Endothelial cell of umbilical vein (primary cell): ENCODE data around the gene GATA6. TPM values are rescaled to one million over a fixed set of nuclear protein-coding genes. Genes with fewer than 3 reads are reported as not detected.

ENCODE experiments used
- BruUV-seq: library from RNA; stranded (reverse); fragments of 400-500 nt; replicated peaks from 2 replicates; lab custom pipeline; 2021; lab: Mats Ljungman, UMichigan
- CTCF ChIA-PET: fragments of 300-600, 350-600 bp; sonication (Branson Sonifier 250); formaldehyde crosslinking; loops from one replicate; lab custom pipeline; 2021; ENCODE audit warnings: antibody characterized with exemption, inconsistent platforms; lab: Charles Lee
- POLR2A ChIA-PET: fragments of 300-600, 350-600 bp; sonication (Branson Sonifier 250); formaldehyde crosslinking; loops from one replicate; lab custom pipeline; 2021; ENCODE audit warnings: antibody characterized with exemption, inconsistent platforms; lab: Charles Lee
- DNase-seq: peaks from one replicate; pipeline ENCODE4 v3.0.0-alpha.2; 2011; ENCODE audit warnings: low read depth, low spot score
- FAIRE-seq: peaks from 2 replicates; lab custom pipeline; 2011; peaks lifted over from hg19 to GRCh38; lab: Jason Lieb, UNC
- H2AFZ ChIP-seq: 2 replicates; pipeline ENCODE4 v1.6.0; 2012; ENCODE audit warnings: low read depth, low read length, control low read depth, inconsistent platforms
- H3K27ac ChIP-seq: 2 replicates; pipeline ENCODE4 v1.5.1; 2011; ENCODE audit warnings: low read depth, mild to moderate bottlenecking, control low read depth, low read length, moderate library complexity; ENCODE audit not compliant: insufficient read depth
- H3K27me3 ChIP-seq, 2 experiments: 2 replicates each; pipeline versions ENCODE4 v1.6.0 to v1.6.1; 2011; ENCODE audit warnings: low read length in 2 of 2, mixed read lengths in 1 of 2; ENCODE audit not compliant: control insufficient read depth in 2 of 2, insufficient read depth in 2 of 2
- H3K36me3 ChIP-seq, 2 experiments: 2 replicates in 1 of 2; 3 replicates in 1 of 2; pipeline ENCODE4 v1.5.1; 2011; ENCODE audit warnings: low read length in 2 of 2, mild to moderate bottlenecking in 1 of 2, moderate library complexity in 1 of 2; ENCODE audit not compliant: control insufficient read depth in 2 of 2, insufficient read depth in 2 of 2; ENCODE audit errors: extremely low read depth in 1 of 2
- H3K4me1 ChIP-seq: 3 replicates; pipeline ENCODE4 v1.5.1; 2011; ENCODE audit warnings: mild to moderate bottlenecking, low read length; ENCODE audit not compliant: control insufficient read depth, insufficient read depth; ENCODE audit errors: extremely low read depth
- H3K4me2 ChIP-seq: 2 replicates; pipeline ENCODE4 v1.6.1; 2011; ENCODE audit warnings: low read length, control low read depth, mixed read lengths; ENCODE audit not compliant: insufficient read depth
- H3K4me3 ChIP-seq, 3 experiments: fragments of 200-600 bp in 1 of 3; sonication (generic), shearing (Covaris generic) in 1 of 3; replicated peaks in 1 of 3; 2 replicates each; pipeline ENCODE4 v1.5.1; 2011 to 2016; ENCODE audit warnings: control low read depth in 3 of 3, low read length in 3 of 3, mild to moderate bottlenecking in 2 of 3, inconsistent platforms in 1 of 3, low read depth in 1 of 3, moderate library complexity in 1 of 3; ENCODE audit not compliant: insufficient read depth in 1 of 3
- H3K79me2 ChIP-seq: 2 replicates; pipeline ENCODE4 v1.6.0; 2012; ENCODE audit warnings: low read length, inconsistent platforms; ENCODE audit not compliant: control insufficient read depth, insufficient read depth
- H3K9ac ChIP-seq: replicated peaks from 2 replicates; pipeline ENCODE3; 2011; ENCODE audit warnings: low read length, control low read depth; ENCODE audit not compliant: insufficient read depth; ENCODE audit errors: extremely low read depth
- H3K9me1 ChIP-seq: replicated peaks from 3 replicates; pipeline ENCODE4 v1.6.0; 2011; ENCODE audit warnings: mild to moderate bottlenecking, low read length; ENCODE audit not compliant: control insufficient read depth, insufficient read depth; ENCODE audit errors: extremely low read depth
- H3K9me3 ChIP-seq: replicated peaks from 2 replicates; pipeline ENCODE4 v1.5.1; 2012; ENCODE audit warnings: low read length, inconsistent platforms; ENCODE audit not compliant: control insufficient read depth, insufficient read depth
- H4K20me1 ChIP-seq: replicated peaks from 2 replicates; pipeline ENCODE3; 2011; ENCODE audit warnings: mild to moderate bottlenecking, low read length; ENCODE audit not compliant: control insufficient read depth, insufficient read depth; ENCODE audit errors: extremely low read depth
- EZH2 ChIP-seq: IDR thresholded peaks from 2 replicates; pipeline ENCODE4 v1.6.1; 2012; ENCODE audit warnings: borderline replicate concordance, low read depth, mild to moderate bottlenecking, moderate library complexity, low read length, inconsistent platforms; ENCODE audit not compliant: severe bottlenecking
- FOS ChIP-seq: IDR thresholded peaks from 2 replicates; pipeline ENCODE4 v1.6.1; 2011; ENCODE audit warnings: mild to moderate bottlenecking, low read length, moderate library complexity, borderline replicate concordance; ENCODE audit not compliant: insufficient read depth
- GATA2 ChIP-seq: IDR thresholded peaks from 2 replicates; pipeline ENCODE4 v1.7.0; 2011; ENCODE audit warnings: low read depth, mild to moderate bottlenecking, moderate library complexity, mixed read lengths, low read length; ENCODE audit not compliant: insufficient read length, insufficient read depth
- JUN ChIP-seq: IDR thresholded peaks from 2 replicates; pipeline ENCODE4 v1.6.1; 2011; ENCODE audit warnings: borderline replicate concordance, low read depth; ENCODE audit not compliant: insufficient read length, insufficient read depth
- MYC ChIP-seq: IDR thresholded peaks from one replicate; pipeline ENCODE4 v1.6.1; 2011; ENCODE audit warnings: mild to moderate bottlenecking, low read depth, low read length
- POLR2A ChIP-seq: IDR thresholded peaks from 2 replicates; pipeline ENCODE4 v1.6.1; 2012; ENCODE audit warnings: low read depth, mild to moderate bottlenecking, control low read depth, low read length
- POLR2AphosphoS5 ChIP-seq: IDR thresholded peaks from 2 replicates; pipeline ENCODE4 v1.6.1; 2012; ENCODE audit warnings: low read depth, mild to moderate bottlenecking, control low read depth, low read length, moderate library complexity; ENCODE audit not compliant: insufficient read depth
- dilution Hi-C: fragments of 300-500 bp; cut with MboI; formaldehyde crosslinking; loops from one replicate; pipeline ENCODE4 v1.15.0; 2019; ENCODE audit warnings: low sequenced_read_pairs; ENCODE audit not compliant: extremely low pct_ligation_motif_present
- intact Hi-C: fragments of 100-400 bp; cut with micrococcal nuclease; formaldehyde crosslinking; loops from one replicate; pipeline ENCODE4 v1.10.0; 2022
- polyA plus RNA-seq, 4 experiments: library from polyadenylated mRNA; depleted of rRNA in 3 of 4; stranded (reverse) in 3 of 4; unstranded in 1 of 4; fragments of >200 nt; gene quantifications; 2 replicates each; pipeline versions ENCODE4 v1.2.1 to v1.2.3, GENCODE V29; 2011 to 2012; ENCODE audit warnings: missing spikeins in 1 of 4
- total RNA-seq: library from RNA; stranded (reverse); gene quantifications from 2 replicates; pipeline ENCODE4 v1.2.3, GENCODE V29; 2021
- TF ChIP-seq, protein P1 (sequence below), 2 donors: IDR thresholded peaks; 1 replicate in 1 of 2; 2 replicates in 1 of 2; pipeline ENCODE4 v1.5.1; 2011; ENCODE audit warnings: low read length in 2 of 2, mild to moderate bottlenecking in 2 of 2, moderate library complexity in 2 of 2, control low read depth in 1 of 2, inconsistent platforms in 1 of 2, low read depth in 1 of 2; ENCODE audit not compliant: insufficient read depth in 1 of 2; ENCODE audit errors: extremely low read depth in 1 of 2
- TF ChIP-seq, protein P2 (sequence below): IDR thresholded peaks from 2 replicates; pipeline ENCODE4 v1.6.1; 2011; ENCODE audit not compliant: insufficient read depth, insufficient read length

GATA6 gene
- total and polyA plus RNA-seq, 2 donors (not counting 3 experiments of a cell fraction or from before 2014, with no cell fraction given): 4.1 to 14.6 TPM

DNA sequence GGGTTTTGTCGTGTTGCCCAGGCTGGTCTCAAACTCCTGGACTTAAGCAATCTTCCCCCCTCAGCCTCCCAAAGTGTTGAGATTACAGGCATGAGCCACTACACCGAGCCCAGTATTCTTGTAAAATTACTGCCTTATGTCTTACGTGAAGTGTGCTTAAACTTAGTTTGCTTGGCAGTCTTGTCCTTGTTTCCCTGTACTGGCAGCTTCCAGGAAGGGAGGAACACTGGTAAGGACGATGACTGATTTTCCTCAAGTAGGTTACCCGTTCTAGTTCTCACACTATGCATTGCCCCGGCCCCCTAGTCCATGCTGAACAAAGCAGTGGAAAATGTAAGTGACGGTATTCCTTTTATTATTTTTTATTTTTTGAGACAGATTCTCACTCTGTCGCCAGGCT, 19.7 kb upstream of the GATA6 start:
- dilution Hi-C loops: no loop called here
- no peaks in the 10 kb centered on the region for H3K36me3 ChIP-seq
- no peak overlapping the region for H3K4me2 ChIP-seq
- no peaks in the 10 kb centered on the region for H3K9me1 ChIP-seq
- ChIA-PET CTCF (interaction anchor here (1.2 kb wide), 1 partner anchor 14 kb away, joined by 3 read pairs; no protein-coding TSS in a partner anchor), POLR2A (no interaction called here)
- no peaks in the 10 kb centered on the region for H3K79me2 ChIP-seq
- H3K9ac ChIP-seq: no peak overlapping the region
- FAIRE-seq (no peak), DNase-seq (no peak)
- no peaks in the 10 kb centered on the region for H3K4me1 ChIP-seq
- TF ChIP-seq POLR2AphosphoS5: no peak
- no peak for TF ChIP-seq GATA2
- TF ChIP-seq JUN: no peak
- no peak for TF ChIP-seq MYC
- TF ChIP-seq, protein P1, sequence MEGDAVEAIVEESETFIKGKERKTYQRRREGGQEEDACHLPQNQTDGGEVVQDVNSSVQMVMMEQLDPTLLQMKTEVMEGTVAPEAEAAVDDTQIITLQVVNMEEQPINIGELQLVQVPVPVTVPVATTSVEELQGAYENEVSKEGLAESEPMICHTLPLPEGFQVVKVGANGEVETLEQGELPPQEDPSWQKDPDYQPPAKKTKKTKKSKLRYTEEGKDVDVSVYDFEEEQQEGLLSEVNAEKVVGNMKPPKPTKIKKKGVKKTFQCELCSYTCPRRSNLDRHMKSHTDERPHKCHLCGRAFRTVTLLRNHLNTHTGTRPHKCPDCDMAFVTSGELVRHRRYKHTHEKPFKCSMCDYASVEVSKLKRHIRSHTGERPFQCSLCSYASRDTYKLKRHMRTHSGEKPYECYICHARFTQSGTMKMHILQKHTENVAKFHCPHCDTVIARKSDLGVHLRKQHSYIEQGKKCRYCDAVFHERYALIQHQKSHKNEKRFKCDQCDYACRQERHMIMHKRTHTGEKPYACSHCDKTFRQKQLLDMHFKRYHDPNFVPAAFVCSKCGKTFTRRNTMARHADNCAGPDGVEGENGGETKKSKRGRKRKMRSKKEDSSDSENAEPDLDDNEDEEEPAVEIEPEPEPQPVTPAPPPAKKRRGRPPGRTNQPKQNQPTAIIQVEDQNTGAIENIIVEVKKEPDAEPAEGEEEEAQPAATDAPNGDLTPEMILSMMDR (IDR thresholded peaks at IDR 0.05; ENCODE audit: extremely low read depth in 1 of 2, insufficient read depth in 1 of 2, low read depth in 1 of 2, low read length in 2 of 2): no peak
- no peak for TF ChIP-seq EZH2
- TF ChIP-seq FOS: no peak
- TF ChIP-seq, protein P2, sequence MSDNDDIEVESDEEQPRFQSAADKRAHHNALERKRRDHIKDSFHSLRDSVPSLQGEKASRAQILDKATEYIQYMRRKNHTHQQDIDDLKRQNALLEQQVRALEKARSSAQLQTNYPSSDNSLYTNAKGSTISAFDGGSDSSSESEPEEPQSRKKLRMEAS: no peak
- no peak for TF ChIP-seq POLR2A
- no TSS peak for BruUV-seq
- H3K4me3 ChIP-seq: no peak overlapping the region
- H3K27ac ChIP-seq: no peak overlapping the region
- intact Hi-C loops: no loop called here
- H2AFZ ChIP-seq: no peak overlapping the region
- H4K20me1 ChIP-seq: no peaks in the 10 kb centered on the region
- H3K9me3 ChIP-seq: no peaks in the 10 kb centered on the region
- peaks cover 20 to 22% of the 10 kb centered on the region in 2 experiments for H3K27me3 ChIP-seq
